Measurements from ENCODE around the gene PLPP4. TPM values are rescaled to one million over a fixed set of nuclear protein-coding genes. Genes with fewer than 3 reads are reported as not detected.

The PLPP4 gene
- total RNA-seq, 2 donors from 2014 or later, result not detected

DNA sequence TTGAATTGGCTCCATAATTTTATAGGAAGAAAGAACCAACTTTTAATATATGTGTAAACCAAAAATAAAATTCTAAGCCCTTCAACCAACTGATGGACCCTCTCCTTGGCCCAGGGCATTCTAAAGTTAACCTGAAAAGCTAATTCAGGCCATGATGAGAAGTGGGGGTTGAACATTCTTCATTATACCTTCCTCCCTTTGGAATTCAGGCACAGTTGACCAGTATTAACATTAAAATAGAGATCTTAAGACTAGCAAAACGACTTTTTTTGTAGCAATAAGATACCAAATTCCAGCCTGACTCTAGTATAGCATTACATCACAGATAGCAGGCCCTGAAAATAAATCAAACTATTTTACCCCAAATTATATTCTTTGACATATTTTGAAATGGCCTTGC, 173.2 kb downstream of the PLPP4 start:
- Histone ChIP-seq H3K27ac (no peak overlapping the region), H3K36me3 (no peaks in the 10 kb centered on the region), H3K9me3 (no peaks in the 10 kb centered on the region), H3K27me3 (replicated peaks; ENCODE audit: insufficient read depth) (no peaks in the 10 kb centered on the region), H3K4me1 (ENCODE audit: control insufficient read depth in 1 of 2, low read depth in 2 of 2) (no peaks in the 10 kb centered on the region), H3K4me3 (no peak overlapping the region)
- TF ChIP-seq CTCF (IDR thresholded peaks at IDR 0.05), result no peak
- ATAC-seq (ENCODE audit: insufficient number of reproducible peaks, low FRiP score, low read depth), result no peak
- no peak for DNase-seq (ENCODE audit: low spot score)

GRCh38 chr10:120632047-120632446, 175.0 kb downstream of the PLPP4 start:
- DNase-seq (ENCODE audit: low spot score) (no peak), ATAC-seq (ENCODE audit: insufficient number of reproducible peaks, low FRiP score, low read depth) (no peak)
- Histone ChIP-seq H3K27ac (no peak overlapping the region), H3K36me3 (no peaks in the 10 kb centered on the region), H3K4me1 (ENCODE audit: control insufficient read depth in 1 of 2, low read depth in 2 of 2) (no peaks in the 10 kb centered on the region), H3K4me3 (no peak overlapping the region), H3K27me3 (replicated peaks; ENCODE audit: insufficient read depth) (no peaks in the 10 kb centered on the region), H3K9me3 (no peaks in the 10 kb centered on the region)
- TF ChIP-seq CTCF (IDR thresholded peaks at IDR 0.05), result no peak

DNA sequence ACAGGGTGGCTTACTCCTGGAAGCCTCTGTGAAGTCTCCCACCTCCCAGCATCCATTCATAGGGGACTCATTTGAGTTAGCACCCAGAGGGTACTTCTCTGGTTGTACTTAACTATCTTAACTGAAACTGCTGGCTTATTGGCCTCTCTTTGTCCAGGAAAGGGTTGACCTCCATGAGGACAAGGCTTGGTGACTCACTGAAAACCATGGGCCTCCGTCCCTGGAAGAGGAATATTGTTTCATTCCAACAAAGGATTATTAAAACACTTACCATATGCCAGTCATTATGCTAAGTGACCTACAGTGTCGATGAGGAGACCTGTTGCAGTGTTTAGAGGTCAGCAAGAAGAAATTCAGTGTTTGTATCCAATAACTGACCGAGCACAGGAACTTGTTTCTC, 175.9 kb downstream of the PLPP4 start:
- no peak for ATAC-seq (ENCODE audit: insufficient number of reproducible peaks, low FRiP score, low read depth)
- Histone ChIP-seq H3K4me1 (ENCODE audit: control insufficient read depth in 1 of 2, low read depth in 2 of 2) (no peaks in the 10 kb centered on the region), H3K9me3 (no peaks in the 10 kb centered on the region), H3K27ac (no peak overlapping the region), H3K4me3 (no peak overlapping the region), H3K27me3 (replicated peaks; ENCODE audit: insufficient read depth) (no peaks in the 10 kb centered on the region), H3K36me3 (no peaks in the 10 kb centered on the region)
- DNase-seq (ENCODE audit: low spot score), result no peak
- no peak for TF ChIP-seq CTCF (IDR thresholded peaks at IDR 0.05)

DNA sequence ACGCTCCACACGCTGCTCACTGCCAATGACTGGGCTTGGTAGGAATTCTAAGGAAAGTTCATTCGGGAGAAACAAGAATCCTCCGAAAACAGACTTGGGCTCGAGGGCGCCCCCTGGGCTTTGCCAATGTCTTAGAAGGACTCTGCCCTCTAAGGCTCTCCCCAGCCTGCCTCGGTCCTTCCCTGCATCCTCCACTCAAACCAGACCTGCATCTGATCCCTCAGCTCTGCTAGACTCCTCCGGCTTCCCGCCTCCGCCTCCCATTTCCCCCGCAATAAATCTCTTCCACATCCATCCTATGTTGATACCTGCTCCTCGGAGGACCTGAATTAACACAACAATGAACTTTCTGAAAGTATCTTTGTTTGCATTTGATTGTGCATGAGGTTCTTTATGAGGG, 177.6 kb downstream of the PLPP4 start:
- no peak overlapping the region for H3K4me3 ChIP-seq
- TF ChIP-seq CTCF (IDR thresholded peaks at IDR 0.05), result no peak
- ATAC-seq (ENCODE audit: insufficient number of reproducible peaks, low FRiP score, low read depth) (no peak), DNase-seq (ENCODE audit: low spot score) (no peak)
- H3K9me3 ChIP-seq, result no peaks in the 10 kb centered on the region
- H3K27ac ChIP-seq, result no peak overlapping the region
- H3K27me3 ChIP-seq (replicated peaks; ENCODE audit: insufficient read depth), result no peaks in the 10 kb centered on the region
- H3K36me3 ChIP-seq, result no peaks in the 10 kb centered on the region
- H3K4me1 ChIP-seq (ENCODE audit: control insufficient read depth in 1 of 2, low read depth in 2 of 2), result no peaks in the 10 kb centered on the region
